ENCODE results near the gene SDHB.

DNA sequence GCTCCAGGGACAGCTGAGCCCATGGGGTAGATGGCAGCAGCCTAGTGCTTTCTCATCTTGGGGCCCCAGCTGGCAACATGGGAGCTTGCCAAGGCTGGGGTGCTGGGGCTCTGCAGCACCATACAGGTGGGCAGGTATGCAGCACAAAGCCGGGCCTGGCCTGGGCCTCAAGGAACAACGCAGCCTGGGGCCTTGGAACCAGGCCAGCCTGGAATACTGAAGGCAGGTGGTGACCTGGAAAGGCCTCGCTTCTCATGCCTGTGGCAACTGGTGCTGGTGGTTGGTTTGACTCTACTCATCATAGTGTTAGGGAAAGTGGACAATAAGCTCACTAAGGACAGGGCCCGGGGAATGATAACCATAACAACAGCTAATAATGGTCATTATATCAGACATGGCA, 27.0 kb upstream of the SDHB start:
- TF ChIP-seq, protein P1, sequence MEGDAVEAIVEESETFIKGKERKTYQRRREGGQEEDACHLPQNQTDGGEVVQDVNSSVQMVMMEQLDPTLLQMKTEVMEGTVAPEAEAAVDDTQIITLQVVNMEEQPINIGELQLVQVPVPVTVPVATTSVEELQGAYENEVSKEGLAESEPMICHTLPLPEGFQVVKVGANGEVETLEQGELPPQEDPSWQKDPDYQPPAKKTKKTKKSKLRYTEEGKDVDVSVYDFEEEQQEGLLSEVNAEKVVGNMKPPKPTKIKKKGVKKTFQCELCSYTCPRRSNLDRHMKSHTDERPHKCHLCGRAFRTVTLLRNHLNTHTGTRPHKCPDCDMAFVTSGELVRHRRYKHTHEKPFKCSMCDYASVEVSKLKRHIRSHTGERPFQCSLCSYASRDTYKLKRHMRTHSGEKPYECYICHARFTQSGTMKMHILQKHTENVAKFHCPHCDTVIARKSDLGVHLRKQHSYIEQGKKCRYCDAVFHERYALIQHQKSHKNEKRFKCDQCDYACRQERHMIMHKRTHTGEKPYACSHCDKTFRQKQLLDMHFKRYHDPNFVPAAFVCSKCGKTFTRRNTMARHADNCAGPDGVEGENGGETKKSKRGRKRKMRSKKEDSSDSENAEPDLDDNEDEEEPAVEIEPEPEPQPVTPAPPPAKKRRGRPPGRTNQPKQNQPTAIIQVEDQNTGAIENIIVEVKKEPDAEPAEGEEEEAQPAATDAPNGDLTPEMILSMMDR (conservative IDR thresholded peaks at IDR 0.05; ENCODE audit: low read depth, low read length), result no peak
- no peak for TF ChIP-seq EZH2 (IDR thresholded peaks at IDR 0.05; ENCODE audit: low read length, unreplicated experiment)
